ENCODE results near the gene NOP53.
A peak's percentile ranks its signal among the peaks of the same experiment; 100 is the strongest.
"Not testable (repeated sequence)": the region's sequence is repeated elsewhere in the genome, so short reads cannot be mapped to it uniquely, and the experiment has no call there.

The NOP53 gene

DNA sequence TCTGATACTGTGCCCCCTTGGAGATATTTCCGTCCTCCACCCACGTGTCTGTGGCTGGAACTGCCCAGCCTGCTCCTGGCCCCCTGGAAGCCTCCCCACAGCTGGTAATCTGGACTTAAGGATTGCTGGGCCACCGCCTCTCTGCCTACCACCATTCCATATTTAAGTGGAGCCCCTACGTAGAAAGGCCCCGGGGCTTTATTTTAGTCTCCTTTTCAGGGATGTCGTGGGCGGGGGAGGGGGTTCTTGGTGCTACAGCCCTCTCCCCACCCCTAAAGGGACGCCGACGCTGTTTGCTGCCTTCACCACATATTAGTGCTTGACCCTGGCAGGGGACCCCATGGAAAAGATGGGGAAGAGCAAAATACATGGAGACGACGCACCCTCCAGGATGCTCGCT lies 2.7 kb upstream of the NOP53 start:
- in situ Hi-C loops (cut with MboI; ENCODE audit: low sequenced_read_pairs, unreplicated experiment) = no loop called here
- TF ChIP-seq, protein P1, sequence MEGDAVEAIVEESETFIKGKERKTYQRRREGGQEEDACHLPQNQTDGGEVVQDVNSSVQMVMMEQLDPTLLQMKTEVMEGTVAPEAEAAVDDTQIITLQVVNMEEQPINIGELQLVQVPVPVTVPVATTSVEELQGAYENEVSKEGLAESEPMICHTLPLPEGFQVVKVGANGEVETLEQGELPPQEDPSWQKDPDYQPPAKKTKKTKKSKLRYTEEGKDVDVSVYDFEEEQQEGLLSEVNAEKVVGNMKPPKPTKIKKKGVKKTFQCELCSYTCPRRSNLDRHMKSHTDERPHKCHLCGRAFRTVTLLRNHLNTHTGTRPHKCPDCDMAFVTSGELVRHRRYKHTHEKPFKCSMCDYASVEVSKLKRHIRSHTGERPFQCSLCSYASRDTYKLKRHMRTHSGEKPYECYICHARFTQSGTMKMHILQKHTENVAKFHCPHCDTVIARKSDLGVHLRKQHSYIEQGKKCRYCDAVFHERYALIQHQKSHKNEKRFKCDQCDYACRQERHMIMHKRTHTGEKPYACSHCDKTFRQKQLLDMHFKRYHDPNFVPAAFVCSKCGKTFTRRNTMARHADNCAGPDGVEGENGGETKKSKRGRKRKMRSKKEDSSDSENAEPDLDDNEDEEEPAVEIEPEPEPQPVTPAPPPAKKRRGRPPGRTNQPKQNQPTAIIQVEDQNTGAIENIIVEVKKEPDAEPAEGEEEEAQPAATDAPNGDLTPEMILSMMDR (IDR thresholded peaks at IDR 0.05; ENCODE audit: borderline replicate concordance, control extremely low read depth, extremely low read depth, insufficient read depth, missing control alignments) = no peak
- DNase-seq (ENCODE audit: low spot score) = no peak

DNA sequence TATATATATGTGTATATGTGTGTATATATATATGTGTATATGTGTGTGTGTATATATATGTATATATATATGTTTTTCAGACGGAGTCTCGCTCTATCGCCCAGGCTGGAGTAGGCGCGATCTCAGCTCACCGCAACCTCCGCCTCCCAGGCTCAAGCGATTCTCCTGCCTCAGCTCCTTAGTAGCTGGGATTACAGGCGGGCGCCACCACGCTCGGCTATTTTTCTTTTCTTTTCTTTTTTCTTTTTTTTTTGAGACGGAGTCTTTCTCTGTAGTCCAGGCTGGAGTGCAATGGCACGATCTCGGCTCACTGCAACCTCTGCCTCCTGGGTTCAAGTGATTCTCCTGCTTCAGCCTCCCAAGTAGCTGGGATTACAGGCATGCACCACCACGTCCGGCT lies 783 bp downstream of the NOP53 start:
- in situ Hi-C loops (cut with MboI; ENCODE audit: low sequenced_read_pairs, unreplicated experiment); DNase-seq (ENCODE audit: low spot score): not testable (repeated sequence)

DNA sequence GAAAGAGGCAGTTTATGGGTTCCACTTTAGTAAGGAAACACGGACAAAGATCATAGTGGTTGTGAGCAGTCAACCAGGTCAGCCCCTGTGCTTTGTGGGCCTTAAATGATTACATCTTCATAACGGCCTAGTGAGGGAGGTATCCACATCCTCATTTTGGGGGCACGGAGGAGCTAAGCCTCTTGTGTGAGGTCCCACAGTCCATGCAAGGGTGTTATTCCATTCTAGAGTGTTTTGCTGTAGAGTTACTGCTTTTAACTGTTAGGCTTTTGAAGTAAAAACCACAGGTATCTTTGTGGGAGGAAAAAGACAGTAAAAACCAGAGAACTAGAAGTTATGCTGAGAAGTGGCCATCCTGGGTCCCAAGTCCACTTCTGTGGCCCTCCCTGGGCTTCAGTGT lies 4.0 kb downstream of the NOP53 start:
- peak; percentile 81 for DNase-seq (ENCODE audit: low spot score)
- in situ Hi-C loops (cut with MboI; ENCODE audit: low sequenced_read_pairs, unreplicated experiment) = no loop called here
- TF ChIP-seq, protein P1 (IDR thresholded peaks at IDR 0.05; ENCODE audit: borderline replicate concordance, control extremely low read depth, extremely low read depth, insufficient read depth, missing control alignments) = no peak

DNA sequence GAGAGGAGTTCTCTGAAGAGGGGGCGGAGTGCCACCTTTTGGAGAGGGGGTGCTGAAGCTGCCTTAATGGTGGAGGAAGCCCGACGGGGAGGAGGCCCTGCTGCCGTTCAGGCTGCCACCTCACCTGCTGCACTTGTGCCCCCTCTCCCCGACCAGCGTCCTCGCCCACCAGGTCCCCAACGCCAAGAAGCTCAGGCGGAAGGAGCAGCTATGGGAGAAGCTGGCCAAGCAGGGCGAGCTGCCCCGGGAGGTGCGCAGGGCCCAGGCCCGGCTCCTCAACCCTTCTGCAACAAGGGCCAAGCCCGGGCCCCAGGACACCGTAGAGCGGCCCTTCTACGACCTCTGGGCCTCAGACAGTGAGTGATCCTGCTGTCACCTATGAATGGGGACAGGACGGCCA lies 5.4 kb downstream of the NOP53 start:
- in situ Hi-C loops (cut with MboI; ENCODE audit: low sequenced_read_pairs, unreplicated experiment) = no loop called here
- no peak for DNase-seq (ENCODE audit: low spot score)
- TF ChIP-seq, protein P1 (IDR thresholded peaks at IDR 0.05; ENCODE audit: borderline replicate concordance, control extremely low read depth, extremely low read depth, insufficient read depth, missing control alignments) = no peak

DNA sequence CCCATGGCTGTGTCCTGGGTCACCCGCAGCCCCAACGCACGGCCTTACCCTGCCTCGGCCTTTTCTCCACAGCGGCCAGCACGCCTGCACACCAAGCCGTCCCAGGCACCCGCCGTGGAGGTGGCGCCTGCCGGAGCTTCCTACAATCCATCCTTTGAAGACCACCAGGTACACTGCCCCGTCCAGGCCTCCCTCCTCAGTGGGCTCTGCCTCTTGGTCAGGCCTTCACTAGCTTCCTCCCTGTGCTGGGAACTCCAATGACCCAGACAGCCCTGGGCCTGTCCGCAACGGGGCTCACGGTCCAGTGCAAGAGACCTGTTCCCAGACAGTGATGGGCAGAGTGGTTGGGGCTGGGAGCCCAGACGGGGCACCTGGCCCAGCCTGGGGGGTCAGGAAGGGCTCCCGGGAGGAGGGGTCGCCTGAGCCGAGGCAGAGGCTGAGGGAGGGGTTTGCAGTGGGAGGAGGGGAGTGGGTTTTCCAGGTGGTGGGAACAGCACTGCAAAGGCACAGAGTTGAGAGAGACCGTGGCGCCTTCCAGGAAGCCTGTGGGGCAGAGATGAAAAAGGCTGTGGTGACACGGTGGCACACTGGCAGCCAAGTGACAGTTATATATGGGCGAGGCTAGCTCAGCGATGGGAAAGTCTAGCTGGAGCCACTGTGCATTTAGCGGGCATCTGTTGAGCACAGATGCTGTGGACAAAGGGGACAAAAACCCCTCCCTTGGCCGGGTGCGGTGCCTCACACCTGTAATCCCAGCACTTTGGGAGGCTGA lies 7.3 kb downstream of the NOP53 start:
- DNase-seq (ENCODE audit: low spot score) = peak; percentile 20
- in situ Hi-C loops (cut with MboI; ENCODE audit: low sequenced_read_pairs, unreplicated experiment) = no loop called here
- TF ChIP-seq, protein P1 (IDR thresholded peaks at IDR 0.05; ENCODE audit: borderline replicate concordance, control extremely low read depth, extremely low read depth, insufficient read depth, missing control alignments) = no peak

DNA sequence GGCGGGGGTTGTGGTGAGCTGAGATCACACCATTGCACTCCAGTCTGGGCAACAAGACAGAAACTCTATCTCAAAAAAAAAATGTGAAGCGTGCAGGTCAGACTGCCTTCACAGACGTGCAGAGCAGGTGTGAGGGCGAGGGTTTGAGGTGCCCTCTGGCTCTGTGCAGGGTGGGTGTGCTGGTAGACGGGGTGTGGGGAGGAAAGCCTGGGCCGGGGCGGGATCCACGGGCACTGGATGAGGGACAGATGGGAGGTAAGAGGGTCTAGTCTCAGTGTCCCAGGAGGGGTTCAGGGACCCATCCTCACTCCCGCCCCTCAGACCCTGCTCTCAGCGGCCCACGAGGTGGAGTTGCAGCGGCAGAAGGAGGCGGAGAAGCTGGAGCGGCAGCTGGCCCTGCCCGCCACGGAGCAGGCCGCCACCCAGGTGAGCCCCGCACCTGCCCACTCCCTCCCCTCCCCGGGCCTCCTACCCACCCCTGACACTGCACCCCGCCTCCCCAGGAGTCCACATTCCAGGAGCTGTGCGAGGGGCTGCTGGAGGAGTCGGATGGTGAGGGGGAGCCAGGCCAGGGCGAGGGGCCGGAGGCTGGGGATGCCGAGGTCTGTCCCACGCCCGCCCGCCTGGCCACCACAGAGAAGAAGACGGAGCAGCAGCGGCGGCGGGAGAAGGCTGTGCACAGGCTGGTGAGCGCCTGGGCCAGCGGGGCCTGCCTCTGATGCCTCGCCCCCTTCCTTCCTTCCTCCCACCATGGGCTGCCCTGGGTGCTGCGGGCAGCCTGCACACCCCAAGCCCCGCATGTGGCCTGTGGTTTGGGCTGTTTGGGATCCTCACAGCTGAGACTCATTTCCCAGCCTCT lies 9.1 kb downstream of the NOP53 start:
- in situ Hi-C loops (cut with MboI; ENCODE audit: low sequenced_read_pairs, unreplicated experiment) = no loop called here
- DNase-seq (ENCODE audit: low spot score) = peak; percentile 22
- TF ChIP-seq, protein P1 (IDR thresholded peaks at IDR 0.05; ENCODE audit: borderline replicate concordance, control extremely low read depth, extremely low read depth, insufficient read depth, missing control alignments) = no peak

Measured in GM13976 (cell line).